NT2/D1 (cell line): ENCODE results near the gene APOBR.

Experiments
- SUZ12 ChIP-seq: IDR thresholded peaks from 2 replicates; pipeline ENCODE4 v1.6.1; 2011; ENCODE audit not compliant: insufficient read length, insufficient read depth; ENCODE audit errors: extremely low read depth
- ZNF274 ChIP-seq: IDR thresholded peaks from 2 replicates; pipeline ENCODE4 v1.6.1; 2011; ENCODE audit warnings: mild to moderate bottlenecking, low read depth, low read length

- TF ChIP-seq ZNF274 (no peak), SUZ12 (no peak)
Observed at GRCh38 chr16:28501258-28502232, 7.1 kb downstream of the APOBR start.
